Measurements from ENCODE around the gene ATG5.

Gene ATG5

DNA sequence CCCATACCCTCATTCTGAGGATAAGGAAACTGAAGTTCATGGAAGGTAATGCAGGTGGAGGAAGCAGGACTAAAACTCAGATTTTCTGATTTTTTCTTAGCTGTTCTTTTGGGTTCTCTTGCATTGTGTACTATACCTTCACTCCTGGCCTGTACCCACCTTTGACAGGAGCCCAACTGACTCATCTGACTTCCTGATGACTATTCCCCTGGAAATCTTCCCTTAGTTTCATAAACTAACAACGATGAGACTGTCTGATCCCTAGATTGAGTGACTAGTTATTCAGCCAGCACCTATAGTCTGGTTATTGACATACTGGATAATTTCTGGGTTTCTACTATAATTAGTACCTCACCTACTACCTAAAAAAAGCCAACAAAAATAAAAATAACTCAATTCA, 45.1 kb upstream of the ATG5 start:
- ATAC-seq: no peak
- TF ChIP-seq OSR1 (CRISPR knock-in tag; IDR thresholded peaks at IDR 0.05): no peak
- no peak for TF ChIP-seq PPARA (CRISPR knock-in tag; IDR thresholded peaks at IDR 0.05; ENCODE audit: borderline replicate concordance)
- TF ChIP-seq, protein P1, sequence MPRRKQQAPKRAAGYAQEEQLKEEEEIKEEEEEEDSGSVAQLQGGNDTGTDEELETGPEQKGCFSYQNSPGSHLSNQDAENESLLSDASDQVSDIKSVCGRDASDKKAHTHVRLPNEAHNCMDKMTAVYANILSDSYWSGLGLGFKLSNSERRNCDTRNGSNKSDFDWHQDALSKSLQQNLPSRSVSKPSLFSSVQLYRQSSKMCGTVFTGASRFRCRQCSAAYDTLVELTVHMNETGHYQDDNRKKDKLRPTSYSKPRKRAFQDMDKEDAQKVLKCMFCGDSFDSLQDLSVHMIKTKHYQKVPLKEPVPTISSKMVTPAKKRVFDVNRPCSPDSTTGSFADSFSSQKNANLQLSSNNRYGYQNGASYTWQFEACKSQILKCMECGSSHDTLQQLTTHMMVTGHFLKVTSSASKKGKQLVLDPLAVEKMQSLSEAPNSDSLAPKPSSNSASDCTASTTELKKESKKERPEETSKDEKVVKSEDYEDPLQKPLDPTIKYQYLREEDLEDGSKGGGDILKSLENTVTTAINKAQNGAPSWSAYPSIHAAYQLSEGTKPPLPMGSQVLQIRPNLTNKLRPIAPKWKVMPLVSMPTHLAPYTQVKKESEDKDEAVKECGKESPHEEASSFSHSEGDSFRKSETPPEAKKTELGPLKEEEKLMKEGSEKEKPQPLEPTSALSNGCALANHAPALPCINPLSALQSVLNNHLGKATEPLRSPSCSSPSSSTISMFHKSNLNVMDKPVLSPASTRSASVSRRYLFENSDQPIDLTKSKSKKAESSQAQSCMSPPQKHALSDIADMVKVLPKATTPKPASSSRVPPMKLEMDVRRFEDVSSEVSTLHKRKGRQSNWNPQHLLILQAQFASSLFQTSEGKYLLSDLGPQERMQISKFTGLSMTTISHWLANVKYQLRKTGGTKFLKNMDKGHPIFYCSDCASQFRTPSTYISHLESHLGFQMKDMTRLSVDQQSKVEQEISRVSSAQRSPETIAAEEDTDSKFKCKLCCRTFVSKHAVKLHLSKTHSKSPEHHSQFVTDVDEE (CRISPR knock-in tag; IDR thresholded peaks at IDR 0.05): no peak
- TF ChIP-seq ZNF565 (CRISPR knock-in tag; conservative IDR thresholded peaks at IDR 0.05; ENCODE audit: low read depth): no peak
- TF ChIP-seq RARB (CRISPR knock-in tag; IDR thresholded peaks at IDR 0.05): no peak
- TF ChIP-seq BACH2 (CRISPR knock-in tag; IDR thresholded peaks at IDR 0.05; ENCODE audit: borderline replicate concordance): no peak

DNA sequence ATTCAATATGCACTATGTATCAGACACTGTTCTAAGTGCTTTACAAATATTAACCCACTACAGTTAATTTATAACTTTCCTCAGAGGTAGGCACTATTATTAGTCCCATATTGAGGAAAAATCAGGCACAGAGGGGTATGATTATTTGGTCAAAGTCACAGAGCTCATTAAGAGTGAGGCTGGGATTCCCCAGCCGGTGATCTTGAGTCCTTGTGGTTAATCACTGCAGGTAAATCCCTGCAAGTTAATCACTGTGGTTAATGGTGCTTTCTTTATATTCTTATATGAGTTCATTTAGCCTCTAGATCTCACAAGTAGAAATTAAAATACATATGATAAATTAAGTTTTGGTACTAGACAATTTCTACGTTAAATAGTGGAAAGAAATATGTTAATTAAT, 44.2 kb upstream of the ATG5 start:
- no peak for TF ChIP-seq GLIS3 (CRISPR knock-in tag; IDR thresholded peaks at IDR 0.05)
- no peak for ATAC-seq

DNA sequence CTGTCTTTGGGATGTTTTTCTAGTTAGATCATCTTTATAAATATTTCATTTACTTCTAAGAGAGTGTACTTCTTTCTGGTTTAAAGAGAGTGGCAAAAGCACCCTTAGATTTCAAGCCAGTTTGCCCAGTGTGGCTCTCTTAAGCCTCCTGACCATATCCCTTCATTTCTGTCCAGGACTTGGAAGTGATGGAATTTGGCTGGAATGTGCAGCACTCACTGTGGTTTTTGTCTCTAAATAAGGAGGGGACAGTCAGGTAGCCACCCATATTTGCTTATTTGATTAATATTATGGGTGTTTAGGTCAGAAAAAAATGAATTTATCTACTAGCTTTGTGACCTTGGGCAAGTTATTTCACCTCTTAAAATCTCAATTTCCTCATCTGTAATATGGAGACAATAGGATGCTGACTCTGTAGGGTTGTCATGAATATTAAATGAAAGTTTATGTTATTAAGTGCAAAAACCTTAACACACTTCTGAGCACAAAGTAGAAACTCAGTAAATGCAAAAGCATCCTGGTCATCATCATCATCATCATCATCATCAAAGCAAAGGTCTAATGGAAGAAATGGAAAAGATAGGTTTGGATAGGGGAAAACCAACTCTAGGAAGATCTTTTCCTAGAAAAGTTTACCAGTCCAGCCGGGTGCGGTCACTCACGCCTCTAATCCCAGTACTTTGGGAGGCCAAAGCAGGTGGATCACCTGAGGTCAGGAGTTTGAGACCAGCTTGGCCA, 38.0 kb upstream of the ATG5 start:
- TF ChIP-seq RARB (CRISPR knock-in tag; IDR thresholded peaks at IDR 0.05) (no peak), ZNF8 (CRISPR knock-in tag; IDR thresholded peaks at IDR 0.05) (no peak), SNAI2 (CRISPR knock-in tag; IDR thresholded peaks at IDR 0.05) (no peak), TOX (CRISPR knock-in tag; IDR thresholded peaks at IDR 0.05; ENCODE audit: borderline replicate concordance) (no peak), ARNTL (CRISPR knock-in tag; IDR thresholded peaks at IDR 0.05; ENCODE audit: borderline replicate concordance, low read depth) (no peak), ZFP3 (CRISPR knock-in tag; IDR thresholded peaks at IDR 0.05) (no peak), ISL1 (CRISPR knock-in tag; IDR thresholded peaks at IDR 0.05) (no peak)
- TF ChIP-seq, protein P2, sequence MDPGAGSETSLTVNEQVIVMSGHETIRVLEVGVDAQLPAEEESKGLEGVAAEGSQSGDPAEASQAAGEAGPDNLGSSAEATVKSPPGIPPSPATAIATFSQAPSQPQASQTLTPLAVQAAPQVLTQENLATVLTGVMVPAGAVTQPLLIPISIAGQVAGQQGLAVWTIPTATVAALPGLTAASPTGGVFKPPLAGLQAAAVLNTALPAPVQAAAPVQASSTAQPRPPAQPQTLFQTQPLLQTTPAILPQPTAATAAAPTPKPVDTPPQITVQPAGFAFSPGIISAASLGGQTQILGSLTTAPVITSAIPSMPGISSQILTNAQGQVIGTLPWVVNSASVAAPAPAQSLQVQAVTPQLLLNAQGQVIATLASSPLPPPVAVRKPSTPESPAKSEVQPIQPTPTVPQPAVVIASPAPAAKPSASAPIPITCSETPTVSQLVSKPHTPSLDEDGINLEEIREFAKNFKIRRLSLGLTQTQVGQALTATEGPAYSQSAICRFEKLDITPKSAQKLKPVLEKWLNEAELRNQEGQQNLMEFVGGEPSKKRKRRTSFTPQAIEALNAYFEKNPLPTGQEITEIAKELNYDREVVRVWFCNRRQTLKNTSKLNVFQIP (CRISPR knock-in tag; IDR thresholded peaks at IDR 0.05; ENCODE audit: borderline replicate concordance, low read depth): no peak
- TF ChIP-seq, protein P3, sequence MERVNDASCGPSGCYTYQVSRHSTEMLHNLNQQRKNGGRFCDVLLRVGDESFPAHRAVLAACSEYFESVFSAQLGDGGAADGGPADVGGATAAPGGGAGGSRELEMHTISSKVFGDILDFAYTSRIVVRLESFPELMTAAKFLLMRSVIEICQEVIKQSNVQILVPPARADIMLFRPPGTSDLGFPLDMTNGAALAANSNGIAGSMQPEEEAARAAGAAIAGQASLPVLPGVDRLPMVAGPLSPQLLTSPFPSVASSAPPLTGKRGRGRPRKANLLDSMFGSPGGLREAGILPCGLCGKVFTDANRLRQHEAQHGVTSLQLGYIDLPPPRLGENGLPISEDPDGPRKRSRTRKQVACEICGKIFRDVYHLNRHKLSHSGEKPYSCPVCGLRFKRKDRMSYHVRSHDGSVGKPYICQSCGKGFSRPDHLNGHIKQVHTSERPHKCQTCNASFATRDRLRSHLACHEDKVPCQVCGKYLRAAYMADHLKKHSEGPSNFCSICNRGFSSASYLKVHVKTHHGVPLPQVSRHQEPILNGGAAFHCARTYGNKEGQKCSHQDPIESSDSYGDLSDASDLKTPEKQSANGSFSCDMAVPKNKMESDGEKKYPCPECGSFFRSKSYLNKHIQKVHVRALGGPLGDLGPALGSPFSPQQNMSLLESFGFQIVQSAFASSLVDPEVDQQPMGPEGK (CRISPR knock-in tag; IDR thresholded peaks at IDR 0.05; ENCODE audit: borderline replicate concordance): no peak
- TF ChIP-seq, protein P4, sequence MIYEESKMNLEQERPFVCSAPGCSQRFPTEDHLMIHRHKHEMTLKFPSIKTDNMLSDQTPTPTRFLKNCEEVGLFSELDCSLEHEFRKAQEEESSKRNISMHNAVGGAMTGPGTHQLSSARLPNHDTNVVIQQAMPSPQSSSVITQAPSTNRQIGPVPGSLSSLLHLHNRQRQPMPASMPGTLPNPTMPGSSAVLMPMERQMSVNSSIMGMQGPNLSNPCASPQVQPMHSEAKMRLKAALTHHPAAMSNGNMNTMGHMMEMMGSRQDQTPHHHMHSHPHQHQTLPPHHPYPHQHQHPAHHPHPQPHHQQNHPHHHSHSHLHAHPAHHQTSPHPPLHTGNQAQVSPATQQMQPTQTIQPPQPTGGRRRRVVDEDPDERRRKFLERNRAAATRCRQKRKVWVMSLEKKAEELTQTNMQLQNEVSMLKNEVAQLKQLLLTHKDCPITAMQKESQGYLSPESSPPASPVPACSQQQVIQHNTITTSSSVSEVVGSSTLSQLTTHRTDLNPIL (CRISPR knock-in tag; IDR thresholded peaks at IDR 0.05; ENCODE audit: low read depth): no peak
- TF ChIP-seq, protein P5, sequence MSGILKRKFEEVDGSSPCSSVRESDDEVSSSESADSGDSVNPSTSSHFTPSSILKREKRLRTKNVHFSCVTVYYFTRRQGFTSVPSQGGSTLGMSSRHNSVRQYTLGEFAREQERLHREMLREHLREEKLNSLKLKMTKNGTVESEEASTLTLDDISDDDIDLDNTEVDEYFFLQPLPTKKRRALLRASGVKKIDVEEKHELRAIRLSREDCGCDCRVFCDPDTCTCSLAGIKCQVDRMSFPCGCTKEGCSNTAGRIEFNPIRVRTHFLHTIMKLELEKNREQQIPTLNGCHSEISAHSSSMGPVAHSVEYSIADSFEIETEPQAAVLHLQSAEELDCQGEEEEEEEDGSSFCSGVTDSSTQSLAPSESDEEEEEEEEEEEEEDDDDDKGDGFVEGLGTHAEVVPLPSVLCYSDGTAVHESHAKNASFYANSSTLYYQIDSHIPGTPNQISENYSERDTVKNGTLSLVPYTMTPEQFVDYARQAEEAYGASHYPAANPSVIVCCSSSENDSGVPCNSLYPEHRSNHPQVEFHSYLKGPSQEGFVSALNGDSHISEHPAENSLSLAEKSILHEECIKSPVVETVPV (CRISPR knock-in tag; IDR thresholded peaks at IDR 0.05): no peak
- ATAC-seq: no peak

DNA sequence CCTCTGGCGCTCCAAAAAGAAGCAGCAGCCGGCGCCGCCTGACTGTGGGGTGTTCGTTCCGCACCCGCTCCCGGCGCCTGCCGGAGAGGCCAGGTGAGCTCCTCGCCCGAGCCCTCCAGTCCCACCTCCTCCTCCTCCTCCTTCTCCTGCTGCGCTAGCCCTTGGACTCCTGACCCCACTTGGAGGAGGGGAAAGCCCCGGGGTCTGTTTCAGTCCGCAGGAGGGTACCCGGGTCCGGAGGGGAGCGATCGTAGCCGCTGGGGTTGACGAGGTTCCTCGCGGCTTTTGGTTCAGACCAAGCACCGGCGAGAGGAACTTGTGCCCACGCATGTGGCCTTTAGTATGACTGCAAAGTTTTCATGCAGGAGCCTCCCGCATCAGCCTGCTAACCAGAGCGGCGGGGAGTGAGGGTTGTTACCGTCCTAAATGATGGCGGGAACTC, 35.5 kb upstream of the ATG5 start:
- peak; percentile 48 for ATAC-seq

More for the DNA sequence above, 35.5 kb upstream of the ATG5 start:
- TF ChIP-seq RARB (CRISPR knock-in tag; IDR thresholded peaks at IDR 0.05) (no peak), TCF4 (CRISPR knock-in tag; IDR thresholded peaks at IDR 0.05; ENCODE audit: borderline replicate concordance) (no peak), ZNF8 (CRISPR knock-in tag; IDR thresholded peaks at IDR 0.05) (no peak), ZFP30 (CRISPR knock-in tag; IDR thresholded peaks at IDR 0.05) (no peak), OSR1 (CRISPR knock-in tag; IDR thresholded peaks at IDR 0.05) (no peak), ISL1 (CRISPR knock-in tag; IDR thresholded peaks at IDR 0.05) (no peak), CSDC2 (CRISPR knock-in tag; IDR thresholded peaks at IDR 0.05) (no peak), SNAI2 (CRISPR knock-in tag; IDR thresholded peaks at IDR 0.05) (no peak), ZNF70 (CRISPR knock-in tag; IDR thresholded peaks at IDR 0.05) (no peak), BACH2 (CRISPR knock-in tag; IDR thresholded peaks at IDR 0.05; ENCODE audit: borderline replicate concordance) (no peak)
- TF ChIP-seq, protein P5 (CRISPR knock-in tag; IDR thresholded peaks at IDR 0.05): no peak
- TF ChIP-seq, protein P3 (CRISPR knock-in tag; IDR thresholded peaks at IDR 0.05; ENCODE audit: borderline replicate concordance): no peak
- TF ChIP-seq, protein P4 (CRISPR knock-in tag; IDR thresholded peaks at IDR 0.05; ENCODE audit: low read depth): no peak

All from SK-N-SH treated with all-trans-retinoic acid at 6 μM for 48 hours (cell line).